ENCODE data around the gene NPVF. TPM values are rescaled to one million over a fixed set of nuclear protein-coding genes. Genes with fewer than 3 reads are reported as not detected.

The NPVF gene
- polyA plus RNA-seq, 3 donors, result not detected

- H3K4me2 ChIP-seq (replicated peaks; ENCODE audit: extremely low read depth, low read length, poor library complexity, severe bottlenecking), result no peak overlapping the region
- H3K27me3 ChIP-seq (ENCODE audit: control insufficient read depth in 2 of 2, insufficient read depth in 2 of 2, low read length in 2 of 2), result no peaks in the 10 kb centered on the region
- no peak overlapping the region for H3K27ac ChIP-seq (ENCODE audit: low read depth in 1 of 2, low read length in 2 of 2)
- H2AFZ ChIP-seq (ENCODE audit: insufficient read depth, low read depth, low read length, poor library complexity, severe bottlenecking), result no peak overlapping the region
- H3K27me3 Mint-ChIP-seq (ENCODE audit: low read depth in 3 of 3), result peaks cover 5% of the 10 kb centered on the region in 3 donors
- H3K4me1 Mint-ChIP-seq, result no peaks in the 10 kb centered on the region
- no peaks in the 10 kb centered on the region for H3K9me3 ChIP-seq (replicated peaks in 1 of 2; ENCODE audit: control insufficient read depth in 1 of 2, insufficient read depth in 1 of 2, low read length in 2 of 2)
- no peak for TF ChIP-seq CTCF (IDR thresholded peaks at IDR 0.05)
- no peaks in the 10 kb centered on the region for H3K36me3 ChIP-seq (replicated peaks in 1 of 2; ENCODE audit: control insufficient read depth in 1 of 2, insufficient read depth in 2 of 2, low read length in 2 of 2)
- 80% methylated on average over 2 of the region's 3 CpGs for WGBS (ENCODE audit: insufficient coverage)
- H3K4me3 Mint-ChIP-seq, result no peak overlapping the region
- DNase-seq, result no peak
- H3K9ac ChIP-seq (ENCODE audit: insufficient read depth, low read length, poor library complexity, severe bottlenecking), result no peak overlapping the region
- no peaks in the 10 kb centered on the region for H4K20me1 ChIP-seq (ENCODE audit: insufficient read depth, low read length)
- intact Hi-C loops (cut with micrococcal nuclease), result no loop called here
- H3K79me2 ChIP-seq (ENCODE audit: insufficient read depth, low read length), result no peaks in the 10 kb centered on the region
- no peaks in the 10 kb centered on the region for H3K36me3 Mint-ChIP-seq
- H3K27ac Mint-ChIP-seq, result no peak overlapping the region
- no peaks in the 10 kb centered on the region for H3K4me1 ChIP-seq (ENCODE audit: control insufficient read depth in 1 of 2, insufficient read depth in 2 of 2, low read length in 2 of 2)
- H3K4me3 ChIP-seq (replicated peaks in 1 of 3; ENCODE audit: low read depth in 2 of 3, low read length in 3 of 3), result no peak overlapping the region
- peaks cover 0 to 1% (median 0%) of the 10 kb centered on the region in 7 donors for H3K9me3 Mint-ChIP-seq
Measured at GRCh38 chr7:25244254-25245033, 16.2 kb upstream of the NPVF start.

DNA sequence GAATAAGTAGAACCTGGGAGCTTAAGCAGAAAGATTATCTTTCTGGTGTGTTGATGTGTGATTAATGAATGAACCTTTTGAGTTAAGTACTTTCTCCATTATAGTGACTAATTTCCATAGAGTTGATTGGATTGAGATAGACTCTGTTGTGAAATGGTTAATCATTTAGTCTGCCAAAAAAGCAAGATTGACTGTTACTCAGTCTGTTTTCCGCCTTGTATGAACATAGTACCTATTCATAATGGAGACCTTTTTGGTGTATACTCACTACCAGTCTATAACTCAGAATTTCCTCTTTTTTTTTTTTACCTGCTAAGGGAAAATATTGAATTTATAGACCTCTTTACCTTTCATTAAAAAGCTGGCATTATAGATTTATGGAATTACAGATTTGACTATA lies 14.4 kb upstream of the NPVF start:
- no peak for DNase-seq
- no peak overlapping the region for H3K27ac Mint-ChIP-seq
- H3K79me2 ChIP-seq (ENCODE audit: insufficient read depth, low read length), result no peaks in the 10 kb centered on the region
- H3K27me3 ChIP-seq (ENCODE audit: control insufficient read depth in 2 of 2, insufficient read depth in 2 of 2, low read length in 2 of 2), result peaks cover 0 to 3% of the 10 kb centered on the region in 2 donors
- intact Hi-C loops (cut with micrococcal nuclease), result no loop called here
- no peaks in the 10 kb centered on the region for H3K36me3 Mint-ChIP-seq
- H2AFZ ChIP-seq (ENCODE audit: insufficient read depth, low read depth, low read length, poor library complexity, severe bottlenecking), result no peak overlapping the region
- H3K4me1 Mint-ChIP-seq, result no peaks in the 10 kb centered on the region
- no peaks in the 10 kb centered on the region for H3K9me3 ChIP-seq (replicated peaks in 1 of 2; ENCODE audit: control insufficient read depth in 1 of 2, insufficient read depth in 1 of 2, low read length in 2 of 2)
- no peak overlapping the region for H3K4me2 ChIP-seq (replicated peaks; ENCODE audit: extremely low read depth, low read length, poor library complexity, severe bottlenecking)
- H3K36me3 ChIP-seq (replicated peaks in 1 of 2; ENCODE audit: control insufficient read depth in 1 of 2, insufficient read depth in 2 of 2, low read length in 2 of 2), result no peaks in the 10 kb centered on the region
- no peak overlapping the region for H3K4me3 ChIP-seq (replicated peaks in 1 of 3; ENCODE audit: low read depth in 2 of 3, low read length in 3 of 3)
- no peak overlapping the region for H3K9ac ChIP-seq (ENCODE audit: insufficient read depth, low read length, poor library complexity, severe bottlenecking)
- no peaks in the 10 kb centered on the region for H3K9me3 Mint-ChIP-seq
- peaks cover 5% of the 10 kb centered on the region in 3 donors for H3K27me3 Mint-ChIP-seq (ENCODE audit: low read depth in 3 of 3)
- H3K4me1 ChIP-seq (ENCODE audit: control insufficient read depth in 1 of 2, insufficient read depth in 2 of 2, low read length in 2 of 2), result no peaks in the 10 kb centered on the region
- TF ChIP-seq CTCF (IDR thresholded peaks at IDR 0.05), result no peak
- H3K4me3 Mint-ChIP-seq, result peak overlapping the region in 1 of 2 donors; percentile 40
- no peaks in the 10 kb centered on the region for H4K20me1 ChIP-seq (ENCODE audit: insufficient read depth, low read length)
- H3K27ac ChIP-seq (ENCODE audit: low read depth in 1 of 2, low read length in 2 of 2), result no peak overlapping the region
- WGBS (ENCODE audit: insufficient coverage), result no CpG with 5 or more reads among the region's 1 CpG

Measured in CD14-positive monocyte (primary cell).